Measurements from ENCODE around the gene OPA3. TPM values are rescaled to one million over a fixed set of nuclear protein-coding genes. Genes with fewer than 3 reads are reported as not detected.

Gene OPA3
- total and polyA plus RNA-seq, 2 experiments from 2014 or later = 5.3 to 11.8 TPM

- in situ Hi-C loops (cut with MboI) = no loop called here
- Histone ChIP-seq H3K4me2 (ENCODE audit: unreplicated experiment) (no peak overlapping the region), H2AFZ (no peak overlapping the region), H4K20me1 (ENCODE audit: insufficient read depth) (peaks cover 4% of the 10 kb centered on the region; the same call in 1 of the 2 replicates), H3K27ac (no peak overlapping the region), H3K9me3 (ENCODE audit: low read depth) (no peaks in the 10 kb centered on the region), H3K4me3 (no peak overlapping the region), H3K4me1 (ENCODE audit: insufficient read depth) (no peaks in the 10 kb centered on the region; the same call in 1 of the 2 replicates), H3K79me2 (ENCODE audit: insufficient read depth) (peaks cover 92% of the 10 kb centered on the region), H3K27me3 (replicated peaks; ENCODE audit: insufficient read depth) (no peaks in the 10 kb centered on the region), H3F3A (ENCODE audit: insufficient read depth) (peaks cover 12% of the 10 kb centered on the region; the same call in 1 of the 2 replicates), H3K9ac (no peak overlapping the region), H3K9me2 (ENCODE audit: insufficient read depth) (no peaks in the 10 kb centered on the region), H3K36me3 (ENCODE audit: low read depth) (peaks cover 20% of the 10 kb centered on the region; the same call in 1 of the 2 replicates)
- TF ChIP-seq EZH2 (IDR thresholded peaks at IDR 0.05; ENCODE audit: insufficient read depth, poor library complexity, severe bottlenecking) (no peak), EZH2phosphoT487 (IDR thresholded peaks at IDR 0.05; ENCODE audit: insufficient read depth, low read depth) (no peak)
- no peak for DNase-seq
- WGBS, 2 experiments (ENCODE audit: low coverage in 1 of 2, low lambda C conversion rate in 2 of 2, missing lambda C conversion rate in 2 of 2) = 81 to 92% methylated on average over 7 of the region's 7 CpGs
Observed at GRCh38 chr19:45517238-45517637, 67.4 kb downstream of the OPA3 start.

GRCh38 chr19:45515807-45516401 is 68.7 kb downstream of the OPA3 start:
- Histone ChIP-seq H4K20me1 (ENCODE audit: insufficient read depth) (peaks cover 4% of the 10 kb centered on the region; the same call in 1 of the 2 replicates), H3K4me3 (no peak overlapping the region), H3K79me2 (ENCODE audit: insufficient read depth) (peaks cover 94% of the 10 kb centered on the region), H3K9ac (no peak overlapping the region), H3K36me3 (ENCODE audit: low read depth) (peaks cover 17% of the 10 kb centered on the region; the same call in 1 of the 2 replicates), H3K4me2 (ENCODE audit: unreplicated experiment) (no peak overlapping the region), H3K9me2 (ENCODE audit: insufficient read depth) (no peaks in the 10 kb centered on the region), H2AFZ (no peak overlapping the region), H3F3A (ENCODE audit: insufficient read depth) (peaks cover 6% of the 10 kb centered on the region; the same call in 1 of the 2 replicates), H3K4me1 (ENCODE audit: insufficient read depth) (no peaks in the 10 kb centered on the region; the same call in 1 of the 2 replicates), H3K27ac (no peak overlapping the region), H3K27me3 (replicated peaks; ENCODE audit: insufficient read depth) (no peaks in the 10 kb centered on the region), H3K9me3 (ENCODE audit: low read depth) (no peaks in the 10 kb centered on the region)
- DNase-seq = no peak
- in situ Hi-C loops (cut with MboI) = no loop called here
- 87% methylated on average over 9 of the region's 9 CpGs for WGBS, 2 experiments (ENCODE audit: low coverage in 1 of 2, low lambda C conversion rate in 2 of 2, missing lambda C conversion rate in 2 of 2)
- TF ChIP-seq EZH2phosphoT487 (IDR thresholded peaks at IDR 0.05; ENCODE audit: insufficient read depth, low read depth) (no peak), EZH2 (IDR thresholded peaks at IDR 0.05; ENCODE audit: insufficient read depth, poor library complexity, severe bottlenecking) (no peak)

- in situ Hi-C loops (cut with MboI) = no loop called here
- H3K4me2 ChIP-seq (ENCODE audit: unreplicated experiment) = no peak overlapping the region
- TF ChIP-seq EZH2 (IDR thresholded peaks at IDR 0.05; ENCODE audit: insufficient read depth, poor library complexity, severe bottlenecking) (no peak), EZH2phosphoT487 (IDR thresholded peaks at IDR 0.05; ENCODE audit: insufficient read depth, low read depth) (no peak)
Observed at GRCh38 chr19:45515081-45515624, 69.4 kb downstream of the OPA3 start.

GRCh38 chr19:45514376-45515051 is 70.1 kb downstream of the OPA3 start:
- Histone ChIP-seq H3K9me2 (ENCODE audit: insufficient read depth) (no peaks in the 10 kb centered on the region), H2AFZ (no peak overlapping the region), H3K4me1 (ENCODE audit: insufficient read depth) (peaks cover 5% of the 10 kb centered on the region; the same call in 1 of the 2 replicates), H3F3A (ENCODE audit: insufficient read depth) (peaks cover 6% of the 10 kb centered on the region), H4K20me1 (ENCODE audit: insufficient read depth) (peaks cover 4% of the 10 kb centered on the region; the same call in 1 of the 2 replicates), H3K4me3 (no peak overlapping the region), H3K9me3 (ENCODE audit: low read depth) (no peaks in the 10 kb centered on the region), H3K27me3 (replicated peaks; ENCODE audit: insufficient read depth) (no peaks in the 10 kb centered on the region), H3K4me2 (ENCODE audit: unreplicated experiment) (peak overlapping the region; percentile 21), H3K27ac (no peak overlapping the region), H3K9ac (no peak overlapping the region), H3K79me2 (ENCODE audit: insufficient read depth) (peaks cover 96% of the 10 kb centered on the region), H3K36me3 (ENCODE audit: low read depth) (peaks cover 7% of the 10 kb centered on the region; the same call in 1 of the 2 replicates)
- TF ChIP-seq EZH2 (IDR thresholded peaks at IDR 0.05; ENCODE audit: insufficient read depth, poor library complexity, severe bottlenecking) = no peak
- TF ChIP-seq EZH2phosphoT487 (IDR thresholded peaks at IDR 0.05; ENCODE audit: insufficient read depth, low read depth) = no peak
- DNase-seq = no peak
- in situ Hi-C loops (cut with MboI) = no loop called here
- WGBS, 2 experiments (ENCODE audit: low coverage in 1 of 2, low lambda C conversion rate in 2 of 2, missing lambda C conversion rate in 2 of 2) = 74 to 75% methylated on average over 13 of the region's 13 CpGs

More at GRCh38 chr19:45515081-45515624, 69.4 kb downstream of the OPA3 start:
- Histone ChIP-seq H3K9me3 (ENCODE audit: low read depth) (no peaks in the 10 kb centered on the region), H3K4me1 (ENCODE audit: insufficient read depth) (no peaks in the 10 kb centered on the region; the same call in 1 of the 2 replicates), H3K27me3 (replicated peaks; ENCODE audit: insufficient read depth) (no peaks in the 10 kb centered on the region), H3F3A (ENCODE audit: insufficient read depth) (peaks cover 6% of the 10 kb centered on the region; the same call in 1 of the 2 replicates), H3K36me3 (ENCODE audit: low read depth) (peaks cover 11% of the 10 kb centered on the region; the same call in 1 of the 2 replicates), H2AFZ (no peak overlapping the region), H4K20me1 (ENCODE audit: insufficient read depth) (peaks cover 4% of the 10 kb centered on the region; the same call in 1 of the 2 replicates), H3K9ac (no peak overlapping the region), H3K27ac (no peak overlapping the region), H3K79me2 (ENCODE audit: insufficient read depth) (peaks cover 94% of the 10 kb centered on the region), H3K4me3 (no peak overlapping the region), H3K9me2 (ENCODE audit: insufficient read depth) (no peaks in the 10 kb centered on the region)
- WGBS, 2 experiments (ENCODE audit: low coverage in 1 of 2, low lambda C conversion rate in 2 of 2, missing lambda C conversion rate in 2 of 2) = 86% methylated on average over 10 of the region's 10 CpGs
- DNase-seq = no peak
